Neuronal stem cell (in vitro differentiated cells): ENCODE measurements around the gene GDI1.

Experiments
- DNase-seq: peaks from one replicate; pipeline ENCODE4 v3.0.0-alpha.2; 2013; ENCODE audit warnings: low spot score
- H2AFZ ChIP-seq: one replicate; pipeline ENCODE4 v1.6.1; 2013; ENCODE audit warnings: mild to moderate bottlenecking, low read length, inconsistent platforms
- H2AK5ac ChIP-seq: 2 replicates; pipeline ENCODE4 v1.6.1; 2013; ENCODE audit warnings: low read depth, mild to moderate bottlenecking, inconsistent platforms, low read length, moderate library complexity, mixed read lengths
- H2BK120ac ChIP-seq: 2 replicates; pipeline ENCODE4 v1.6.1; 2013; ENCODE audit warnings: low read depth, mild to moderate bottlenecking, inconsistent platforms, low read length, moderate library complexity, mixed read lengths
- H2BK12ac ChIP-seq: one replicate; pipeline ENCODE4 v1.6.1; 2013; ENCODE audit warnings: low read length, inconsistent platforms
- H2BK15ac ChIP-seq: 2 replicates; pipeline ENCODE4 v1.6.1; 2013; ENCODE audit warnings: mild to moderate bottlenecking, low read length, inconsistent platforms, mixed read lengths
- H2BK5ac ChIP-seq: one replicate; pipeline ENCODE4 v1.6.1; 2013; ENCODE audit warnings: inconsistent platforms, mild to moderate bottlenecking, low read length, moderate library complexity
- H3K14ac ChIP-seq: one replicate; pipeline ENCODE4 v1.6.1; 2013; ENCODE audit warnings: low read length, inconsistent platforms
- H3K18ac ChIP-seq: 2 replicates; pipeline ENCODE4 v1.6.1; 2013; ENCODE audit warnings: low read length, inconsistent platforms
- H3K23ac ChIP-seq: 2 replicates; pipeline ENCODE4 v1.6.1; 2013; ENCODE audit warnings: low read depth, mild to moderate bottlenecking, mixed read lengths, low read length, inconsistent platforms; ENCODE audit not compliant: poor library complexity
- H3K27ac ChIP-seq: replicated peaks from 3 replicates; pipeline ENCODE4 v1.5.1; 2013; ENCODE audit warnings: low read length, inconsistent platforms
- H3K27me3 ChIP-seq, 3 experiments: 2 replicates each; pipeline ENCODE4 v1.6.1; 2013; ENCODE audit warnings: low read length in 3 of 3, mild to moderate bottlenecking in 2 of 3, inconsistent platforms in 1 of 3, low read depth in 1 of 3, mixed read lengths in 1 of 3, moderate library complexity in 1 of 3; ENCODE audit not compliant: control insufficient read depth in 3 of 3, insufficient read depth in 3 of 3
- H3K36me3 ChIP-seq, 2 donors: replicated peaks in 1 of 2; 2 replicates each; pipeline ENCODE4 v1.6.1; 2013; ENCODE audit warnings: low read length in 2 of 2; ENCODE audit not compliant: control insufficient read depth in 2 of 2, insufficient read depth in 2 of 2
- H3K4ac ChIP-seq: 2 replicates; pipeline ENCODE4 v1.6.1; 2013; ENCODE audit warnings: inconsistent platforms, mild to moderate bottlenecking, low read length, moderate library complexity
- H3K4me1 ChIP-seq, 2 donors: 1 replicate in 1 of 2; 2 replicates in 1 of 2; pipeline ENCODE4 v1.6.1; 2013; ENCODE audit warnings: low read length in 2 of 2, low read depth in 1 of 2; ENCODE audit not compliant: control insufficient read depth in 2 of 2, insufficient read depth in 1 of 2
- H3K4me2 ChIP-seq: one replicate; pipeline ENCODE4 v1.6.1; 2013; ENCODE audit warnings: mild to moderate bottlenecking, low read length, inconsistent platforms; ENCODE audit not compliant: insufficient read depth, poor library complexity, severe bottlenecking
- H3K4me3 ChIP-seq, 2 donors: 2 replicates each; pipeline ENCODE4 v1.5.1; 2013; ENCODE audit warnings: low read length in 2 of 2, mild to moderate bottlenecking in 2 of 2, inconsistent platforms in 1 of 2, moderate library complexity in 1 of 2
- H3K79me1 ChIP-seq: one replicate; pipeline ENCODE4 v1.6.1; 2013; ENCODE audit warnings: low read depth, mild to moderate bottlenecking, inconsistent platforms, low read length, moderate library complexity
- H3K9ac ChIP-seq: one replicate; pipeline ENCODE4 v1.6.1; 2013; ENCODE audit warnings: mild to moderate bottlenecking, low read depth, low read length, inconsistent platforms; ENCODE audit not compliant: poor library complexity
- H3K9me3 ChIP-seq, 2 donors: replicated peaks in 1 of 2; 2 replicates each; pipeline versions ENCODE3 to v1.6.1; 2013; ENCODE audit warnings: low read length in 2 of 2, mild to moderate bottlenecking in 2 of 2, inconsistent platforms in 1 of 2, low read depth in 1 of 2, mixed read lengths in 1 of 2, moderate library complexity in 1 of 2; ENCODE audit not compliant: control insufficient read depth in 2 of 2, insufficient read depth in 1 of 2
- H4K8ac ChIP-seq: one replicate; pipeline ENCODE4 v1.6.1; 2013; ENCODE audit warnings: low read depth, mild to moderate bottlenecking, inconsistent platforms, low read length, moderate library complexity
- H4K91ac ChIP-seq: one replicate; pipeline ENCODE4 v1.6.1; 2013; ENCODE audit warnings: low read length, low read depth, mild to moderate bottlenecking, inconsistent platforms; ENCODE audit not compliant: poor library complexity
- WGBS, 2 donors: extraction: QIAGEN DNeasy Blood & Tissue Kit; methylation state at CpG; one replicate each; pipeline ENCODE4 v1.1.7; 2013; ENCODE audit warnings: missing lambda C conversion rate in 2 of 2, mixed read lengths in 1 of 2; ENCODE audit not compliant: insufficient read length in 2 of 2, insufficient replicate concordance in 1 of 2; ENCODE audit errors: extremely low coverage in 2 of 2; 5-methylcytosine and 5-hydroxymethylcytosine counted together

The GDI1 gene

GRCh38 chrX:154401045-154401799 is 35.7 kb upstream of the GDI1 start:
- no peak overlapping the region for H2BK15ac ChIP-seq
- H3K36me3 ChIP-seq = peaks cover 18 to 27% of the 10 kb centered on the region in 2 donors
- H3K14ac ChIP-seq = no peak overlapping the region
- no peak overlapping the region for H4K8ac ChIP-seq
- no peak overlapping the region for H3K4me3 ChIP-seq
- H3K23ac ChIP-seq = peak overlapping the region; percentile 80
- no peaks in the 10 kb centered on the region for H3K27me3 ChIP-seq
- H2BK120ac ChIP-seq = no peak overlapping the region
- no peak overlapping the region for H3K4me2 ChIP-seq
- WGBS, 2 donors = no CpG with 5 or more reads among the region's 6 CpGs
- H3K9ac ChIP-seq = no peak overlapping the region
- H2AFZ ChIP-seq = no peak overlapping the region
- no peak overlapping the region for H2BK12ac ChIP-seq
- H3K79me1 ChIP-seq = peaks cover 2% of the 10 kb centered on the region
- H2BK5ac ChIP-seq = no peak overlapping the region
- H3K18ac ChIP-seq = no peak overlapping the region
- H3K27ac ChIP-seq = no peak overlapping the region
- H3K4me1 ChIP-seq = peaks cover 4 to 6% of the 10 kb centered on the region in 2 donors
- H2AK5ac ChIP-seq = no peak overlapping the region
- no peak overlapping the region for H3K4ac ChIP-seq
- no peak for DNase-seq
- H3K9me3 ChIP-seq = no peaks in the 10 kb centered on the region
- no peak overlapping the region for H4K91ac ChIP-seq

- DNase-seq = no peak
- H2BK15ac ChIP-seq = no peak overlapping the region
- no peak overlapping the region for H3K4ac ChIP-seq
- H3K23ac ChIP-seq = no peak overlapping the region
- no peak overlapping the region for H2BK5ac ChIP-seq
- H4K8ac ChIP-seq = no peak overlapping the region
- no peak overlapping the region for H4K91ac ChIP-seq
- peaks cover 18 to 27% of the 10 kb centered on the region in 2 donors for H3K36me3 ChIP-seq
- no peak overlapping the region for H2BK12ac ChIP-seq
- peaks cover 2% of the 10 kb centered on the region for H3K79me1 ChIP-seq
- no peak overlapping the region for H3K27ac ChIP-seq
- no peak overlapping the region for H2AK5ac ChIP-seq
- no peak overlapping the region for H3K18ac ChIP-seq
- peaks cover 4 to 6% of the 10 kb centered on the region in 2 donors for H3K4me1 ChIP-seq
- no peaks in the 10 kb centered on the region for H3K27me3 ChIP-seq
- no peaks in the 10 kb centered on the region for H3K9me3 ChIP-seq
- H3K4me3 ChIP-seq = no peak overlapping the region
- no peak overlapping the region for H3K4me2 ChIP-seq
- H3K14ac ChIP-seq = no peak overlapping the region
- no peak overlapping the region for H3K9ac ChIP-seq
- no peak overlapping the region for H2AFZ ChIP-seq
- no peak overlapping the region for H2BK120ac ChIP-seq
- no CpG with 5 or more reads among the region's 6 CpGs for WGBS, 2 donors
These were observed 34.9 kb upstream of the GDI1 start for GRCh38 chrX:154401918-154402621.

GRCh38 chrX:154402622-154403127 is 34.3 kb upstream of the GDI1 start:
- H2BK5ac ChIP-seq = no peak overlapping the region
- no peak overlapping the region for H4K8ac ChIP-seq
- no peak overlapping the region for H3K4me2 ChIP-seq
- no peak overlapping the region for H4K91ac ChIP-seq
- peak overlapping the region; percentile 4 for H3K9ac ChIP-seq
- no peaks in the 10 kb centered on the region for H3K27me3 ChIP-seq
- H3K9me3 ChIP-seq = no peaks in the 10 kb centered on the region
- peaks cover 4 to 6% of the 10 kb centered on the region in 2 donors for H3K4me1 ChIP-seq
- peaks cover 2% of the 10 kb centered on the region for H3K79me1 ChIP-seq
- H2BK15ac ChIP-seq = no peak overlapping the region
- H3K4ac ChIP-seq = no peak overlapping the region
- no CpG with 5 or more reads among the region's 19 CpGs for WGBS, 2 donors
- no peak for DNase-seq
- H3K18ac ChIP-seq = no peak overlapping the region
- no peak overlapping the region for H2AK5ac ChIP-seq
- H3K27ac ChIP-seq = no peak overlapping the region
- H3K23ac ChIP-seq = no peak overlapping the region
- no peak overlapping the region for H2BK12ac ChIP-seq
- no peak overlapping the region for H2BK120ac ChIP-seq
- H3K14ac ChIP-seq = no peak overlapping the region
- no peak overlapping the region for H3K4me3 ChIP-seq
- peaks cover 18 to 27% of the 10 kb centered on the region in 2 donors for H3K36me3 ChIP-seq
- H2AFZ ChIP-seq = no peak overlapping the region

DNA sequence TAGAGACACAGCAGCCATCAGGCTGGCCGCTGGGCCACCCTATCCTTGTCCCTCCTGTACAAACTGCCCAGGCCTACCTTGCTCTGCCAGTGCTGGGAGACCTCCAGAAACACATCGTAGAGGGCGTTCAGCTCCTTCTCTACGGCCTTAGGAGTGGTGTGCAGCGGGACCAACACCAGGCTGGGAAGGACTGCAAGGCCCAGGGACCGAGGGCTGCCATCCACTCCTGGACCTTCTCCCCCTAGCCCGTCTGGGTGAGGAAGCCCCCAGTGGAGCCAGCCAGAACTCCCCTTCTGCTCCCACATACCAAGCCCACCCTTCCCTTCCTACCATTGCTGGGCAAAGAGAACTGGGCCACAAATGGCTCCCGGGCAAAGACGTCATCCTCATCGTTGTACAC is 33.8 kb upstream of the GDI1 start:
- H3K23ac ChIP-seq = no peak overlapping the region
- no peak for DNase-seq
- H3K9me3 ChIP-seq = no peaks in the 10 kb centered on the region
- H4K91ac ChIP-seq = no peak overlapping the region
- no peak overlapping the region for H3K4me2 ChIP-seq
- WGBS, 2 donors = no CpG with 5 or more reads among the region's 10 CpGs
- H3K79me1 ChIP-seq = peaks cover 2% of the 10 kb centered on the region
- H2BK5ac ChIP-seq = no peak overlapping the region
- peaks cover 18 to 27% of the 10 kb centered on the region in 2 donors for H3K36me3 ChIP-seq
- no peak overlapping the region for H2BK120ac ChIP-seq
- H3K27ac ChIP-seq = no peak overlapping the region
- no peak overlapping the region for H3K9ac ChIP-seq
- no peak overlapping the region for H3K4me3 ChIP-seq
- no peak overlapping the region for H2AK5ac ChIP-seq
- H2BK15ac ChIP-seq = no peak overlapping the region
- H3K4me1 ChIP-seq = peaks cover 4 to 6% of the 10 kb centered on the region in 2 donors
- no peak overlapping the region for H2BK12ac ChIP-seq
- H3K4ac ChIP-seq = no peak overlapping the region
- no peak overlapping the region for H2AFZ ChIP-seq
- H4K8ac ChIP-seq = no peak overlapping the region
- H3K14ac ChIP-seq = no peak overlapping the region
- no peaks in the 10 kb centered on the region for H3K27me3 ChIP-seq
- no peak overlapping the region for H3K18ac ChIP-seq
